ENCODE measurements around the gene SH3PXD2A. TPM values are rescaled to one million over a fixed set of nuclear protein-coding genes. Genes with fewer than 3 reads are reported as not detected.
"Not testable (repeated sequence)": the region's sequence is repeated elsewhere in the genome, so short reads cannot be mapped to it uniquely, and the experiment has no call there.

Gene SH3PXD2A
- total and polyA plus RNA-seq, 9 of the 15 experiments (the other 6 are each of a cell fraction or from before 2014, with no cell fraction given) = 0.41 to 9.3 (median 2.5) TPM

GRCh38 chr10:103760233-103760632 is 95.1 kb downstream of the SH3PXD2A start:
- H3K36me3 ChIP-seq (ENCODE audit: control insufficient read depth, insufficient read depth, low read length); H3K9me3 ChIP-seq (replicated peaks; ENCODE audit: control insufficient read depth, insufficient read depth, low read depth, low read length); ATAC-seq; in situ Hi-C loops (cut with MboI); H3K9ac ChIP-seq (ENCODE audit: insufficient read depth in 1 of 2, low read depth in 2 of 2, low read length in 2 of 2); H3K9me1 ChIP-seq (ENCODE audit: control insufficient read depth, insufficient read depth, low read length); intact Hi-C loops (cut with micrococcal nuclease); H4K20me1 ChIP-seq (replicated peaks; ENCODE audit: control insufficient read depth, insufficient read depth, low read length); FAIRE-seq; POLR2A ChIA-PET; BruUV-seq (replicated peaks); H3K4me2 ChIP-seq (ENCODE audit: insufficient read depth, low read length); H3K4me3 ChIP-seq; H3K27ac ChIP-seq (ENCODE audit: extremely low read depth, low read depth, low read length); DNase-seq (ENCODE audit: extremely low read depth in 1 of 4, low spot score in 3 of 4); H3K27me3 ChIP-seq (ENCODE audit: control insufficient read depth in 2 of 2, insufficient read depth in 2 of 2, low read length in 2 of 2); H2AFZ ChIP-seq (ENCODE audit: low read depth, low read length); H3K79me2 ChIP-seq (ENCODE audit: control insufficient read depth, insufficient read depth, low read length); CTCF ChIA-PET (ENCODE audit: low intra/inter-chr PET ratio): not testable (repeated sequence)
- WGBS (ENCODE audit: insufficient coverage, low coverage, missing lambda C conversion rate) = 12% methylated on average over 3 of the region's 3 CpGs
- H3K4me1 ChIP-seq (replicated peaks in 1 of 2; ENCODE audit: control insufficient read depth in 2 of 2, insufficient read depth in 2 of 2, low read length in 2 of 2) = peaks cover 9 to 10% of the 10 kb centered on the region in 2 experiments; a peak in 4 of 5 replicates

- H3K4me3 ChIP-seq = no peak overlapping the region
- ChIA-PET CTCF (ENCODE audit: low intra/inter-chr PET ratio) (no interaction called here), POLR2A (no interaction called here)
- H3K4me2 ChIP-seq (ENCODE audit: insufficient read depth, low read length) = no peak overlapping the region
- H4K20me1 ChIP-seq (replicated peaks; ENCODE audit: control insufficient read depth, insufficient read depth, low read length) = no peaks in the 10 kb centered on the region
- no peaks in the 10 kb centered on the region for H3K79me2 ChIP-seq (ENCODE audit: control insufficient read depth, insufficient read depth, low read length)
- H3K27me3 ChIP-seq (ENCODE audit: control insufficient read depth in 2 of 2, insufficient read depth in 2 of 2, low read length in 2 of 2) = peaks cover 0 to 3% of the 10 kb centered on the region in 2 experiments; a peak in 1 of 5 replicates
- no peak for TF ChIP-seq ZNF316 (IDR thresholded peaks at IDR 0.05)
- no TSS peak for BruUV-seq (replicated peaks)
- H3K9me1 ChIP-seq (ENCODE audit: control insufficient read depth, insufficient read depth, low read length) = no peaks in the 10 kb centered on the region
- no peak overlapping the region for H3K27ac ChIP-seq (ENCODE audit: extremely low read depth, low read depth, low read length)
- in situ Hi-C loops (cut with MboI) = no loop called here
- peaks cover 9 to 10% of the 10 kb centered on the region in 2 experiments; a peak in 4 of 5 replicates for H3K4me1 ChIP-seq (replicated peaks in 1 of 2; ENCODE audit: control insufficient read depth in 2 of 2, insufficient read depth in 2 of 2, low read length in 2 of 2)
- no peak for ATAC-seq
- H3K36me3 ChIP-seq (ENCODE audit: control insufficient read depth, insufficient read depth, low read length) = no peaks in the 10 kb centered on the region
- whole genome bisulfite sequencing (ENCODE audit: insufficient coverage, low coverage, missing lambda C conversion rate) = 27% methylated on average over 9 of the region's 10 CpGs
- no peak for DNase-seq (ENCODE audit: extremely low read depth in 1 of 4, low spot score in 3 of 4)
- H2AFZ ChIP-seq (ENCODE audit: low read depth, low read length) = no peak overlapping the region
- intact Hi-C loops (cut with micrococcal nuclease) = no loop called here
- H3K9ac ChIP-seq (ENCODE audit: insufficient read depth in 1 of 2, low read depth in 2 of 2, low read length in 2 of 2) = no peak overlapping the region
- no peak for FAIRE-seq
- no peaks in the 10 kb centered on the region for H3K9me3 ChIP-seq (replicated peaks; ENCODE audit: control insufficient read depth, insufficient read depth, low read depth, low read length)
These were observed 96.1 kb downstream of the SH3PXD2A start for GRCh38 chr10:103759100-103759781.

All from K562 (cell line).